ENCODE measurements around the gene YKT6.

GRCh38 chr7:44211126-44211675 lies 10.4 kb downstream of the YKT6 start:
- no peak for TF ChIP-seq CTCF (conservative IDR thresholded peaks at IDR 0.05)
- TF ChIP-seq EZH2 (IDR thresholded peaks at IDR 0.05; ENCODE audit: low read depth): no peak

All from PC-9 (cell line).